ENCODE results near the gene GSTT2B.
"Not testable (repeated sequence)": the region's sequence is repeated elsewhere in the genome, so short reads cannot be mapped to it uniquely, and the experiment has no call there.

GSTT2B gene

GRCh38 chr22:23980567-23980966 is 19.6 kb upstream of the GSTT2B start:
- not testable (repeated sequence) for DNase-seq

GRCh38 chr22:23979557-23980240 is 18.7 kb upstream of the GSTT2B start, which contains the start of gene GSTT2:
TSS of gene GSTT2 (plus strand) at chr22:23980134.
- not testable (repeated sequence) for DNase-seq

- DNase-seq: not testable (repeated sequence)
These were observed 16.3 kb upstream of the GSTT2B start for GRCh38 chr22:23977304-23977703.

- DNase-seq: not testable (repeated sequence)
These were observed 13.9 kb upstream of the GSTT2B start for GRCh38 chr22:23974836-23975352.

GRCh38 chr22:23974345-23974744 is 13.3 kb upstream of the GSTT2B start, which contains the start of gene DDT:
TSS of gene DDT (minus strand) at chr22:23974441. CDS start at chr22:23974414, 27 bp downstream.
- not testable (repeated sequence) for DNase-seq

- DNase-seq: not testable (repeated sequence)
These were observed 10.9 kb upstream of the GSTT2B start for GRCh38 chr22:23971927-23972326.

GRCh38 chr22:23970816-23971486 is 10.0 kb upstream of the GSTT2B start:
- no peak for DNase-seq

- no peak for DNase-seq
These were observed 9.2 kb upstream of the GSTT2B start for GRCh38 chr22:23970201-23970641.

GRCh38 chr22:23969071-23969470 is 8.1 kb upstream of the GSTT2B start:
- no peak for DNase-seq

GRCh38 chr22:23966568-23966967 is 5.6 kb upstream of the GSTT2B start, which contains the start of gene DDTL:
TSS of gene DDTL (plus strand) at chr22:23966888. CDS start at chr22:23966915, 27 bp downstream.
- DNase-seq: not testable (repeated sequence)

GRCh38 chr22:23966094-23966493 is 5.1 kb upstream of the GSTT2B start:
- not testable (repeated sequence) for DNase-seq

GRCh38 chr22:23956301-23956900 is 4.6 kb downstream of the GSTT2B start:
- DNase-seq: peak; percentile 60

- DNase-seq: not testable (repeated sequence)
These were observed 5.1 kb downstream of the GSTT2B start for GRCh38 chr22:23955886-23956285.

- DNase-seq: not testable (repeated sequence)
These were observed 6.0 kb downstream of the GSTT2B start for GRCh38 chr22:23954991-23955305.

GRCh38 chr22:23954193-23954990 is 6.6 kb downstream of the GSTT2B start:
- DNase-seq: not testable (repeated sequence)

GRCh38 chr22:23953485-23953884 is 7.5 kb downstream of the GSTT2B start:
- DNase-seq: not testable (repeated sequence)

- not testable (repeated sequence) for DNase-seq
These were observed 8.1 kb downstream of the GSTT2B start for GRCh38 chr22:23952794-23953405.

GRCh38 chr22:23951383-23951782 is 9.6 kb downstream of the GSTT2B start:
- not testable (repeated sequence) for DNase-seq

GRCh38 chr22:23949764-23950163 is 11.2 kb downstream of the GSTT2B start:
- not testable (repeated sequence) for DNase-seq

GRCh38 chr22:23947391-23947790 is 13.6 kb downstream of the GSTT2B start:
- not testable (repeated sequence) for DNase-seq

- DNase-seq: not testable (repeated sequence)
These were observed 20.8 kb downstream of the GSTT2B start for GRCh38 chr22:23940166-23940565.

GRCh38 chr22:23939017-23939357 is 22.0 kb downstream of the GSTT2B start:
- DNase-seq: no peak

All from inflammatory macrophage treated with lipopolysaccharide for 4 hours (primary cell).